Neutrophil (primary cell): ENCODE data around the gene DEK.
A peak's percentile ranks its signal among the peaks of the same experiment; 100 is the strongest.

Source experiments
- H3K27ac ChIP-seq: fragments of 200-600 bp; sonication (generic); 2 replicates; pipeline ENCODE4 v1.5.1; 2016; ENCODE audit warnings: mild to moderate bottlenecking, moderate library complexity
- H3K27me3 ChIP-seq: fragments of 200-600 bp; sonication (generic); 2 replicates; pipeline ENCODE4 v1.6.0; 2016; ENCODE audit warnings: mild to moderate bottlenecking
- H3K36me3 ChIP-seq: fragments of 200-600 bp; sonication (generic); 2 replicates; pipeline ENCODE4 v1.5.1; 2017
- H3K4me1 ChIP-seq, 2 experiments: fragments of 200-600 bp in 1 of 2; sonication (generic) in 1 of 2; 1 replicate in 1 of 2; 2 replicates in 1 of 2; pipeline versions ENCODE4 v1.5.1 to v1.6.1; 2013 to 2016; ENCODE audit warnings: low read depth in 1 of 2, low read length in 1 of 2, mild to moderate bottlenecking in 1 of 2, moderate library complexity in 1 of 2; ENCODE audit not compliant: control insufficient read depth in 1 of 2, insufficient read depth in 1 of 2
- H3K4me3 ChIP-seq, 2 experiments: fragments of 200-600 bp in 1 of 2; sonication (generic) in 1 of 2; 1 replicate in 1 of 2; 2 replicates in 1 of 2; pipeline ENCODE4 v1.5.1; 2013 to 2016; ENCODE audit warnings: low read depth in 1 of 2, low read length in 1 of 2, mild to moderate bottlenecking in 1 of 2, moderate library complexity in 1 of 2
- H3K9me3 ChIP-seq: fragments of 200-600 bp; sonication (generic); 2 replicates; pipeline ENCODE4 v1.5.1; 2016
- TF ChIP-seq, protein P1 (sequence below): fragments of 200-600 bp; sonication (generic); IDR thresholded peaks from 2 replicates; pipeline ENCODE4 v1.5.1; 2016; ENCODE audit warnings: antibody characterized with exemption

The DEK gene

GRCh38 chr6:18187701-18188100 is 76.6 kb downstream of the DEK start:
- no peak overlapping the region for H3K4me3 ChIP-seq
- TF ChIP-seq, protein P1, sequence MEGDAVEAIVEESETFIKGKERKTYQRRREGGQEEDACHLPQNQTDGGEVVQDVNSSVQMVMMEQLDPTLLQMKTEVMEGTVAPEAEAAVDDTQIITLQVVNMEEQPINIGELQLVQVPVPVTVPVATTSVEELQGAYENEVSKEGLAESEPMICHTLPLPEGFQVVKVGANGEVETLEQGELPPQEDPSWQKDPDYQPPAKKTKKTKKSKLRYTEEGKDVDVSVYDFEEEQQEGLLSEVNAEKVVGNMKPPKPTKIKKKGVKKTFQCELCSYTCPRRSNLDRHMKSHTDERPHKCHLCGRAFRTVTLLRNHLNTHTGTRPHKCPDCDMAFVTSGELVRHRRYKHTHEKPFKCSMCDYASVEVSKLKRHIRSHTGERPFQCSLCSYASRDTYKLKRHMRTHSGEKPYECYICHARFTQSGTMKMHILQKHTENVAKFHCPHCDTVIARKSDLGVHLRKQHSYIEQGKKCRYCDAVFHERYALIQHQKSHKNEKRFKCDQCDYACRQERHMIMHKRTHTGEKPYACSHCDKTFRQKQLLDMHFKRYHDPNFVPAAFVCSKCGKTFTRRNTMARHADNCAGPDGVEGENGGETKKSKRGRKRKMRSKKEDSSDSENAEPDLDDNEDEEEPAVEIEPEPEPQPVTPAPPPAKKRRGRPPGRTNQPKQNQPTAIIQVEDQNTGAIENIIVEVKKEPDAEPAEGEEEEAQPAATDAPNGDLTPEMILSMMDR, result no peak
- H3K4me1 ChIP-seq, result peaks cover 10 to 12% of the 10 kb centered on the region in 2 experiments
- no peak overlapping the region for H3K27ac ChIP-seq
- no peaks in the 10 kb centered on the region for H3K9me3 ChIP-seq
- H3K27me3 ChIP-seq, result no peaks in the 10 kb centered on the region
- H3K36me3 ChIP-seq, result peaks cover 75% of the 10 kb centered on the region

DNA sequence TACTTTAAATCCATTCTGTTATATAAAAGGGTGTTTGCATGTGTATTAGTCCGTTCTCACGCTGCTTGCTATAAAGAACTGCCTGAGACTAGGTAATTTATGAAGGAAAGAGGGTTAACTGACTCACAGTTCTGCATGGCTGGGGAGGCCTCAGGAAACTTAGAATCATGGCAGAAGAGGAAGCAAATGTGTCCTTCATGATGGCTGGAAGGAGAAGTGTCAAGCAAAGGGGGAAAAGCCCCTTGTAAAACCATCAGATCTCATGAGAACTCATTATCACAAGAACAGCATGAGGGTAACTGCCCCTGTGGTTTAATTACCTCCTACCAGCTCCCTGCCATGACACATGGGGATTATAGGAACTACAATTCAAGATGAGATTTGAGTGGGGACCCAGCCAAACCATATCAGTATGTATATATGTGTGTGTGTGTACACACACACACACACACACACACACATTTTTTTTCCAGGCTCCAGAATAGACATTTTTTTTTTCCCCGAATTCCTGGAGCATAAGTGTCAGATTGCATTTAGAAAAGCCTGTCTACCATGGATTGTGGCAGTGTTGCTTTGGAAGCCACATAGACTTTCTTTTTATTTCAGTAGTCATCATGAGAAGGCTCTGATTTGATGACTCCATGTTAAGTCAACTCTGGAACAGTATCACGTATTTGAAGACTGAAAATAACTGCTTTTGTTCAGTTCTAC is 77.6 kb downstream of the DEK start:
- Histone ChIP-seq H3K4me3 (no peak overlapping the region), H3K4me1 (peaks cover 10 to 12% of the 10 kb centered on the region in 2 experiments), H3K36me3 (peaks cover 69% of the 10 kb centered on the region), H3K27ac (peak overlapping the region; percentile 79), H3K27me3 (no peaks in the 10 kb centered on the region), H3K9me3 (no peaks in the 10 kb centered on the region)
- TF ChIP-seq, protein P1, result no peak

- peaks cover 63% of the 10 kb centered on the region for H3K36me3 ChIP-seq
- no peak overlapping the region for H3K4me3 ChIP-seq
- H3K27me3 ChIP-seq, result no peaks in the 10 kb centered on the region
- H3K27ac ChIP-seq, result peak overlapping the region; percentile 79
- no peaks in the 10 kb centered on the region for H3K9me3 ChIP-seq
- peaks cover 10 to 12% of the 10 kb centered on the region in 2 experiments for H3K4me1 ChIP-seq
- TF ChIP-seq, protein P1, result no peak
Observed at GRCh38 chr6:18186033-18186432, 78.3 kb downstream of the DEK start.

GRCh38 chr6:18185624-18186023 is 78.7 kb downstream of the DEK start:
- Histone ChIP-seq H3K4me3 (no peak overlapping the region), H3K27ac (peak overlapping the region; percentile 79)

DNA sequence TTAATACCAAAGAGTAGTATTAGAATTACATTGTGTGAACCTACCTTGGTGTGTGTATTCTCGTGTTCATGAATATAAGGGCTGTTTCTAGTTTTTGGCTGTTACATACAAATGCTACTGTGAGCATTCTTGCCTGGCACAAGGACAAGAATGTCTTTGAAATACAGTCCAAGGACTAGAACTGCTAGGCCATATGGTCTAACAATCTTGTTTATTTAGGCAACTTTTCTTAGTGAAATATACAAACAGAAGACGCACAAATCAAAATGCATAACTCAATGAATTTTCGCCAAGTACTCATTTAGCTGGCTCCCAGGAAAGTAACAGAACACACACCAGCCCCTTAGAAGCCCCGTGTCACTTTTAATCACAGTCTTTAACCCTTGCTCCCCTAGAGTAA is 80.6 kb downstream of the DEK start:
- no peaks in the 10 kb centered on the region for H3K9me3 ChIP-seq
- TF ChIP-seq, protein P1, result no peak
- peaks cover 53% of the 10 kb centered on the region for H3K36me3 ChIP-seq
- H3K4me1 ChIP-seq, result peaks cover 26 to 29% of the 10 kb centered on the region in 2 experiments
- H3K4me3 ChIP-seq, result no peak overlapping the region
- H3K27ac ChIP-seq, result peak overlapping the region; percentile 38
- no peaks in the 10 kb centered on the region for H3K27me3 ChIP-seq

More at GRCh38 chr6:18185624-18186023, 78.7 kb downstream of the DEK start:
- TF ChIP-seq, protein P1, result no peak
- Histone ChIP-seq H3K36me3 (peaks cover 65% of the 10 kb centered on the region), H3K4me1 (peaks cover 10 to 12% of the 10 kb centered on the region in 2 experiments), H3K9me3 (no peaks in the 10 kb centered on the region), H3K27me3 (no peaks in the 10 kb centered on the region)
